ENCODE data around the gene TRIOBP.
A peak's percentile ranks its signal among the peaks of the same experiment; 100 is the strongest.

The TRIOBP gene

DNA sequence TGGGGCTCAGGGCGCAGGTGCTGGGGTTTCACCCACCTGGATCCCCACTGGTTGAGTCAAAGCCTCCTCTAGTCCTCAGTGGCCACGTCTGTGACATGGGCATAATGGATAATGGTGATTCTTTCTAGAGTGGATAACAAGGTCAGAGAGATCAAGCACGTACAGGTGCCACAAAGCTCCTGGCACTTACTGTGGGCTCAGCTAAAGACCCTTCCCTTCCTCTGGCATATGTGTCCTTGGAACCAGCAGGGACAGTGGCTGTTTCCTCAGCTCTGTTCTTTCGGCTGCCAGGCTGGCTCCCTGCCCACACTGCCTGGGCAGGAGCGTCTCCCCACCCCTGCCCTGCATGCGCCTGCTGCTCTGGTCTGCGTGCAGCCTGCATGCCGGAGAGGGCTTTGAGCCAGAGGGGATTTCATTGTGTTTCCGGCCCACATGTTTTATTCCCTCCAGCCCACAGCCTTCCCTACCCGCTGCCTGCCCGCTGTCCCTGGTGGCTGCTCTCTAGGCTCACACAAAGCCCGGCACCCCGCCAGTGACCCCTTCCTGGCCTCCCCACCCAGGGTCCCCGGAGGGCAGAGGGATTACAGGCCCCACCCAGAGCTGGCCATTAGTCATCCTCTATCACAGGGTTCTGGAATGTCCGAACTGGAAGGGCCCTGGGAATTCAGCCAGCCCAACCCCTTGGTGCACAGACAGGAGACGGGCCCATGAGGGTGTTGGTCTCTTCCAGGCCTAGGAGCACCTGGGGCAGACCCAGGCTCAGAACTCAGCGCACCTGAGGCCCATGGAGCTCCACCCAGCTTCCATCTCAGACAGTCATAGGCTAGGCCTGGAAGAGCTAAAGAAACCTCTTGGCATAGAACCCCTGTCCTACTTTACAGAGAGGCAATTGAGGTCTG lies 55.6 kb downstream of the TRIOBP start (continued):
- TF ChIP-seq BCL11A (tag by site-specific recombination; IDR thresholded peaks at IDR 0.05; ENCODE audit: low read depth) (no peak), ZNF701 (tag by site-specific recombination; IDR thresholded peaks at IDR 0.05) (no peak), ZNF184 (tag by site-specific recombination; IDR thresholded peaks at IDR 0.05) (no peak), ZNF747 (tag by site-specific recombination; IDR thresholded peaks at IDR 0.05) (no peak), ZNF10 (tag by site-specific recombination; IDR thresholded peaks at IDR 0.05) (no peak), ZNF792 (tag by site-specific recombination; IDR thresholded peaks at IDR 0.05) (no peak), ZNF391 (tag by site-specific recombination; IDR thresholded peaks at IDR 0.05; ENCODE audit: borderline replicate concordance, low read depth) (no peak), ZBTB20 (tag by site-specific recombination; IDR thresholded peaks at IDR 0.05) (no peak), ZNF211 (tag by site-specific recombination; IDR thresholded peaks at IDR 0.05; ENCODE audit: low read depth) (no peak), ZNF248 (tag by site-specific recombination; IDR thresholded peaks at IDR 0.05) (no peak), IKZF3 (tag by site-specific recombination; IDR thresholded peaks at IDR 0.05) (no peak), ZNF223 (tag by site-specific recombination; IDR thresholded peaks at IDR 0.05) (no peak), ZIC2 (tag by site-specific recombination; IDR thresholded peaks at IDR 0.05) (peak; percentile 80), KLF7 (tag by site-specific recombination; IDR thresholded peaks at IDR 0.05; ENCODE audit: borderline replicate concordance) (no peak)
- TF ChIP-seq, protein P1, sequence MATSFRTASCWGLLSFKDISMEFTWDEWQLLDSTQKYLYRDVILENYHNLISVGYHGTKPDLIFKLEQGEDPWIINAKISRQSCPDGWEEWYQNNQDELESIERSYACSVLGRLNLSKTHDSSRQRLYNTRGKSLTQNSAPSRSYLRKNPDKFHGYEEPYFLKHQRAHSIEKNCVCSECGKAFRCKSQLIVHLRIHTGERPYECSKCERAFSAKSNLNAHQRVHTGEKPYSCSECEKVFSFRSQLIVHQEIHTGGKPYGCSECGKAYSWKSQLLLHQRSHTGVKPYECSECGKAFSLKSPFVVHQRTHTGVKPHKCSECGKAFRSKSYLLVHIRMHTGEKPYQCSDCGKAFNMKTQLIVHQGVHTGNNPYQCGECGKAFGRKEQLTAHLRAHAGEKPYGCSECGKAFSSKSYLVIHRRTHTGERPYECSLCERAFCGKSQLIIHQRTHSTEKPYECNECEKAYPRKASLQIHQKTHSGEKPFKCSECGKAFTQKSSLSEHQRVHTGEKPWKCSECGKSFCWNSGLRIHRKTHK (tag by site-specific recombination; IDR thresholded peaks at IDR 0.05) = no peak
- TF ChIP-seq, protein P2, sequence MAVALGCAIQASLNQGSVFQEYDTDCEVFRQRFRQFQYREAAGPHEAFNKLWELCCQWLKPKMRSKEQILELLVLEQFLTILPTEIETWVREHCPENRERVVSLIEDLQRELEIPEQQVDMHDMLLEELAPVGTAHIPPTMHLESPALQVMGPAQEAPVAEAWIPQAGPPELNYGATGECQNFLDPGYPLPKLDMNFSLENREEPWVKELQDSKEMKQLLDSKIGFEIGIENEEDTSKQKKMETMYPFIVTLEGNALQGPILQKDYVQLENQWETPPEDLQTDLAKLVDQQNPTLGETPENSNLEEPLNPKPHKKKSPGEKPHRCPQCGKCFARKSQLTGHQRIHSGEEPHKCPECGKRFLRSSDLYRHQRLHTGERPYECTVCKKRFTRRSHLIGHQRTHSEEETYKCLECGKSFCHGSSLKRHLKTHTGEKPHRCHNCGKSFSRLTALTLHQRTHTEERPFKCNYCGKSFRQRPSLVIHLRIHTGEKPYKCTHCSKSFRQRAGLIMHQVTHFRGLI (tag by site-specific recombination; IDR thresholded peaks at IDR 0.05) = no peak
- TF ChIP-seq, protein P3, sequence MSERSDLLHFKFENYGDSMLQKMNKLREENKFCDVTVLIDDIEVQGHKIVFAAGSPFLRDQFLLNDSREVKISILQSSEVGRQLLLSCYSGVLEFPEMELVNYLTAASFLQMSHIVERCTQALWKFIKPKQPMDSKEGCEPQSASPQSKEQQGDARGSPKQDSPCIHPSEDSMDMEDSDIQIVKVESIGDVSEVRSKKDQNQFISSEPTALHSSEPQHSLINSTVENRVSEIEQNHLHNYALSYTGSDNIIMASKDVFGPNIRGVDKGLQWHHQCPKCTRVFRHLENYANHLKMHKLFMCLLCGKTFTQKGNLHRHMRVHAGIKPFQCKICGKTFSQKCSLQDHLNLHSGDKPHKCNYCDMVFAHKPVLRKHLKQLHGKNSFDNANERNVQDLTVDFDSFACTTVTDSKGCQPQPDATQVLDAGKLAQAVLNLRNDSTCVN (tag by site-specific recombination; optimal IDR thresholded peaks at IDR 0.05) = no peak

DNA sequence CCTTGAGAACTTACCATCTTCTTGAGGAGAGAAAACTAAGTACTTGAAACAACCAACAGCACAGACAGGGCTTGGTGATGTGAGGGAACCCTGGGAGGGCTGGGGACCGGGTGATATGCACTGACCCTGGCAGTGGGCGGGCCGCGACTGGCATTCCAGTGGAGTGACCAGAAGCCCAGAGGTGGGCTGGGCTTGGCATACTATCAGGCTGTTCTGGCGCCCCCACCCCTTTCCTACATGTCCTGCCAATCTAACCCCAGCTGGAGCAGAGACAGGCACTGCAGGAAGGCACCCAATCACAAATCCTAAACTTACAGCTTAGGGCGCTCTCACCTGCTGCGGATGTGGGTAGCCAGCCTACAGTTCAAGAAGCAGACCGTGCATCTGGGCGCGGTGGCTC lies 56.9 kb downstream of the TRIOBP start:
- TF ChIP-seq ZNF707 (tag by site-specific recombination; IDR thresholded peaks at IDR 0.05) (no peak), ZNF560 (tag by site-specific recombination; IDR thresholded peaks at IDR 0.05; ENCODE audit: borderline replicate concordance) (no peak), YY2 (tag by site-specific recombination; IDR thresholded peaks at IDR 0.05) (no peak), ZNF341 (tag by site-specific recombination; IDR thresholded peaks at IDR 0.05; ENCODE audit: low read depth) (no peak)
- TF ChIP-seq, protein P4, sequence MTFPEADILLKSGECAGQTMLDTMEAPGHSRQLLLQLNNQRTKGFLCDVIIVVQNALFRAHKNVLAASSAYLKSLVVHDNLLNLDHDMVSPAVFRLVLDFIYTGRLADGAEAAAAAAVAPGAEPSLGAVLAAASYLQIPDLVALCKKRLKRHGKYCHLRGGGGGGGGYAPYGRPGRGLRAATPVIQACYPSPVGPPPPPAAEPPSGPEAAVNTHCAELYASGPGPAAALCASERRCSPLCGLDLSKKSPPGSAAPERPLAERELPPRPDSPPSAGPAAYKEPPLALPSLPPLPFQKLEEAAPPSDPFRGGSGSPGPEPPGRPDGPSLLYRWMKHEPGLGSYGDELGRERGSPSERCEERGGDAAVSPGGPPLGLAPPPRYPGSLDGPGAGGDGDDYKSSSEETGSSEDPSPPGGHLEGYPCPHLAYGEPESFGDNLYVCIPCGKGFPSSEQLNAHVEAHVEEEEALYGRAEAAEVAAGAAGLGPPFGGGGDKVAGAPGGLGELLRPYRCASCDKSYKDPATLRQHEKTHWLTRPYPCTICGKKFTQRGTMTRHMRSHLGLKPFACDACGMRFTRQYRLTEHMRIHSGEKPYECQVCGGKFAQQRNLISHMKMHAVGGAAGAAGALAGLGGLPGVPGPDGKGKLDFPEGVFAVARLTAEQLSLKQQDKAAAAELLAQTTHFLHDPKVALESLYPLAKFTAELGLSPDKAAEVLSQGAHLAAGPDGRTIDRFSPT (tag by site-specific recombination; IDR thresholded peaks at IDR 0.05) = no peak
- H3K27ac ChIP-seq (ENCODE audit: extremely low read depth, low read depth, low read length) = no peak overlapping the region
- no peaks in the 10 kb centered on the region for H3K9me3 ChIP-seq (ENCODE audit: control insufficient read depth, insufficient read depth, low read depth, low read length)
- no peaks in the 10 kb centered on the region for H3K4me1 ChIP-seq (ENCODE audit: control insufficient read depth, insufficient read depth, low read length)
- H3K36me3 ChIP-seq (ENCODE audit: control insufficient read depth in 2 of 2, insufficient read depth in 1 of 2, low read length in 2 of 2) = peaks cover 8 to 64% of the 10 kb centered on the region in 2 experiments; a peak in 2 of 3 replicates
- CTCF ChIA-PET = interaction anchor here (1.2 kb wide), 1 partner anchor 64 kb away, joined by 5 read pairs; no protein-coding TSS in a partner anchor
- POLR2A ChIA-PET = interaction anchor here (0.7 to 2.9 kb wide), 2 partner anchors 9 to 13 kb away, joined by 4 to 8 read pairs; no protein-coding TSS in a partner anchor
- H3K4me3 ChIP-seq (ENCODE audit: low read depth, low read length) = no peak overlapping the region

All from HEK293 (cell line).